Measurements from ENCODE around the gene KCNAB1. TPM values are rescaled to one million over a fixed set of nuclear protein-coding genes. Genes with fewer than 3 reads are reported as not detected.

Gene KCNAB1
- total and polyA plus RNA-seq, 10 of the 15 experiments (the other 5 are each of a cell fraction or from before 2014, with no cell fraction given) = 0.11 to 0.69 (median 0.43) TPM; not detected in 6

- Histone ChIP-seq H4K20me1 (ENCODE audit: control insufficient read depth, insufficient read depth) (no peaks in the 10 kb centered on the region), H3K9me3 (replicated peaks; ENCODE audit: control insufficient read depth, insufficient read depth, low read length) (no peaks in the 10 kb centered on the region), H3K4me3 (no peak overlapping the region), H3K4me1 (ENCODE audit: control insufficient read depth, insufficient read depth, low read length) (no peaks in the 10 kb centered on the region), H2AFZ (ENCODE audit: control insufficient read depth, low read depth, low read length) (no peak overlapping the region), H3K36me3 (ENCODE audit: control insufficient read depth in 2 of 2, insufficient read depth in 2 of 2, low read length in 1 of 2) (no peaks in the 10 kb centered on the region), H3K27me3 (replicated peaks in 1 of 2; ENCODE audit: control insufficient read depth in 2 of 2, insufficient read depth in 2 of 2, low read length in 1 of 2) (no peaks in the 10 kb centered on the region), H3K27ac (ENCODE audit: control insufficient read depth, insufficient read depth) (no peak overlapping the region), H3K4me2 (ENCODE audit: control insufficient read depth, insufficient read depth) (no peak overlapping the region), H3K9ac (ENCODE audit: control insufficient read depth, insufficient read depth, low read length) (no peak overlapping the region), H3K79me2 (ENCODE audit: control insufficient read depth, insufficient read depth, low read length) (no peaks in the 10 kb centered on the region)
- CTCF ChIA-PET = interaction anchor here (0.7 to 9.2 kb wide), 5 partner anchors 29 to 625 kb away, joined by 3 to 122 read pairs (median 5); no protein-coding TSS in a partner anchor
- POLR2A ChIA-PET = no interaction called here
- WGBS (ENCODE audit: insufficient coverage, insufficient replicate concordance, low lambda C conversion rate, missing lambda C conversion rate) = 43% methylated on average over 2 of the region's 2 CpGs
- in situ Hi-C loops (cut with MboI) (no loop called here), intact Hi-C loops (cut with micrococcal nuclease; ENCODE audit: unreplicated experiment) (no loop called here)
- no peak for FAIRE-seq
- TF ChIP-seq ZBTB33 (IDR thresholded peaks at IDR 0.05) (no peak), HCFC1 (IDR thresholded peaks at IDR 0.05; ENCODE audit: low read length) (no peak), NR2C1 (IDR thresholded peaks at IDR 0.05) (no peak), ZSCAN29 (IDR thresholded peaks at IDR 0.05) (no peak), MTA3 (IDR thresholded peaks at IDR 0.05; ENCODE audit: borderline replicate concordance, low read length) (no peak), MAX (IDR thresholded peaks at IDR 0.05; ENCODE audit: low read depth, low read length) (no peak), STAT1 (conservative IDR thresholded peaks at IDR 0.05) (no peak), FOS (IDR thresholded peaks at IDR 0.05; ENCODE audit: borderline replicate concordance, extremely low read depth, insufficient read length) (no peak), RCOR1 (conservative IDR thresholded peaks at IDR 0.05; ENCODE audit: low read depth, low read length) (no peak)
- no peak for ATAC-seq
- SMC1A ChIA-PET (ENCODE audit: uncharacterized antibody, unreplicated experiment) = interaction anchor here (0.8 to 6.5 kb wide), 8 partner anchors 29 to 626 kb away, joined by 3 to 72 read pairs (median 4); no protein-coding TSS in a partner anchor
- no peak for DNase-seq (ENCODE audit: low read depth, low spot score)
- BruUV-seq (replicated peaks) = no TSS peak
- RAD21 ChIA-PET (ENCODE audit: unreplicated experiment) = interaction anchor here (1.0 to 1.5 kb wide), 2 partner anchors 54 to 360 kb away, joined by 3 to 5 read pairs; no protein-coding TSS in a partner anchor
Measured at GRCh38 chr3:156511987-156512677, 391.8 kb downstream of the KCNAB1 start.
